Neural progenitor cell (in vitro differentiated cells): ENCODE results near the gene TRIM58.

Source experiments
- EZH2phosphoT487 ChIP-seq: fragments of 200-600 bp; sonication (generic); IDR thresholded peaks from 2 replicates; pipeline ENCODE4 v1.6.1; 2017; ENCODE audit warnings: antibody characterized with exemption
- TF ChIP-seq, protein P1 (sequence below): fragments of 200-600 bp; sonication (generic); IDR thresholded peaks from 2 replicates; pipeline ENCODE4 v1.5.1; 2017; ENCODE audit warnings: antibody characterized with exemption, mild to moderate bottlenecking

GRCh38 chr1:247908766-247909165, 51.8 kb downstream of the TRIM58 start:
- no peak for TF ChIP-seq EZH2phosphoT487
- TF ChIP-seq, protein P1, sequence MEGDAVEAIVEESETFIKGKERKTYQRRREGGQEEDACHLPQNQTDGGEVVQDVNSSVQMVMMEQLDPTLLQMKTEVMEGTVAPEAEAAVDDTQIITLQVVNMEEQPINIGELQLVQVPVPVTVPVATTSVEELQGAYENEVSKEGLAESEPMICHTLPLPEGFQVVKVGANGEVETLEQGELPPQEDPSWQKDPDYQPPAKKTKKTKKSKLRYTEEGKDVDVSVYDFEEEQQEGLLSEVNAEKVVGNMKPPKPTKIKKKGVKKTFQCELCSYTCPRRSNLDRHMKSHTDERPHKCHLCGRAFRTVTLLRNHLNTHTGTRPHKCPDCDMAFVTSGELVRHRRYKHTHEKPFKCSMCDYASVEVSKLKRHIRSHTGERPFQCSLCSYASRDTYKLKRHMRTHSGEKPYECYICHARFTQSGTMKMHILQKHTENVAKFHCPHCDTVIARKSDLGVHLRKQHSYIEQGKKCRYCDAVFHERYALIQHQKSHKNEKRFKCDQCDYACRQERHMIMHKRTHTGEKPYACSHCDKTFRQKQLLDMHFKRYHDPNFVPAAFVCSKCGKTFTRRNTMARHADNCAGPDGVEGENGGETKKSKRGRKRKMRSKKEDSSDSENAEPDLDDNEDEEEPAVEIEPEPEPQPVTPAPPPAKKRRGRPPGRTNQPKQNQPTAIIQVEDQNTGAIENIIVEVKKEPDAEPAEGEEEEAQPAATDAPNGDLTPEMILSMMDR, result no peak
